ENCODE data around the gene PRSS38. TPM values are rescaled to one million over a fixed set of nuclear protein-coding genes. Genes with fewer than 3 reads are reported as not detected.

The PRSS38 gene
- total RNA-seq, 1 experiment from 2014 or later: not detected

GRCh38 chr1:227774051-227774731, 41.3 kb upstream of the PRSS38 start (continued):
- TF ChIP-seq REST (IDR thresholded peaks at IDR 0.05; ENCODE audit: low read depth): no peak
- no peak for TF ChIP-seq SIN3A (IDR thresholded peaks at IDR 0.05; ENCODE audit: low read depth)

GRCh38 chr1:227774821-227775661, 40.4 kb upstream of the PRSS38 start:
- no peak for ATAC-seq
- no peaks in the 10 kb centered on the region for H3K36me3 ChIP-seq (ENCODE audit: control insufficient read depth in 1 of 2, insufficient read depth in 2 of 2, low read length in 2 of 2)
- no peak overlapping the region for H2AFZ ChIP-seq (ENCODE audit: low read depth, low read length, poor library complexity, severe bottlenecking)
- intact Hi-C loops (cut with micrococcal nuclease): no loop called here
- H4K20me1 ChIP-seq (ENCODE audit: insufficient read depth): no peaks in the 10 kb centered on the region
- no TSS peak for BruUV-seq (replicated peaks)
- ChIA-PET RAD21 (ENCODE audit: low non-redundant PET in 1 of 2, low total read pairs in 2 of 2, uncharacterized antibody in 2 of 2, unreplicated experiment in 2 of 2) (no interaction called here), CTCF (no interaction called here), POLR2A (no interaction called here)
- H3K4me2 ChIP-seq (ENCODE audit: low read length): no peak overlapping the region
- no peak overlapping the region for H3K9ac ChIP-seq (ENCODE audit: low read length)
- H3K4me1 ChIP-seq (ENCODE audit: control insufficient read depth in 1 of 2, insufficient read depth in 2 of 2, low read length in 2 of 2): no peaks in the 10 kb centered on the region
- no peak overlapping the region for H3K4me3 ChIP-seq (replicated peaks in 1 of 2; ENCODE audit: low read depth in 1 of 2, low read length in 2 of 2)
- no peaks in the 10 kb centered on the region for H3K79me2 ChIP-seq (ENCODE audit: insufficient read depth, low read length)
- H3K9me3 ChIP-seq (ENCODE audit: control insufficient read depth in 1 of 2, insufficient read depth in 1 of 2, low read depth in 1 of 2, low read length in 2 of 2): no peaks in the 10 kb centered on the region
- no peaks in the 10 kb centered on the region for H3K9me2 ChIP-seq (ENCODE audit: insufficient read depth)
- H3K27me3 ChIP-seq (ENCODE audit: insufficient read depth, low read length): no peaks in the 10 kb centered on the region
- H3K27ac ChIP-seq (ENCODE audit: low read depth, low read length): no peak overlapping the region
- DNase-seq (ENCODE audit: low read depth, low spot score): no peak
- TF ChIP-seq SP1 (IDR thresholded peaks at IDR 0.05; ENCODE audit: low read depth) (no peak), REST (IDR thresholded peaks at IDR 0.05; ENCODE audit: low read depth) (no peak), ZBTB33 (IDR thresholded peaks at IDR 0.05; ENCODE audit: extremely low read depth, insufficient replicate concordance, low read length) (no peak), EZH2 (IDR thresholded peaks at IDR 0.05) (no peak), CBX3 (IDR thresholded peaks at IDR 0.05; ENCODE audit: low read depth) (no peak), CTCF (IDR thresholded peaks at IDR 0.05 in 2 of 3, conservative IDR thresholded peaks at IDR 0.05 in 1 of 3; ENCODE audit: borderline replicate concordance in 1 of 3, insufficient read depth in 1 of 3, low read depth in 2 of 3, low read length in 2 of 3) (no peak), RAD21 (IDR thresholded peaks at IDR 0.05; ENCODE audit: low read depth) (no peak), SIN3A (IDR thresholded peaks at IDR 0.05; ENCODE audit: low read depth) (no peak), JUND (IDR thresholded peaks at IDR 0.05) (no peak), SRF (IDR thresholded peaks at IDR 0.05; ENCODE audit: low read depth) (no peak)
